GM12891 (cell line): Measurements from ENCODE around the gene FAM167B.
A peak's percentile ranks its signal among the peaks of the same experiment; 100 is the strongest.
"Not testable (repeated sequence)": the region's sequence is repeated elsewhere in the genome, so short reads cannot be mapped to it uniquely, and the experiment has no call there.

Source experiments
- DNase-seq: peaks from one replicate; pipeline ENCODE4 v3.0.0; 2011; ENCODE audit warnings: low spot score; ENCODE audit not compliant: insufficient read length
- FAIRE-seq: peaks from 2 replicates; lab custom pipeline; 2011; peaks lifted over from hg19 to GRCh38; lab: Jason Lieb, UNC
- PAX5 ChIP-seq: IDR thresholded peaks from 2 replicates; pipeline ENCODE4 v1.6.1; 2011; ENCODE audit warnings: low read length, moderate library complexity, mild to moderate bottlenecking; ENCODE audit not compliant: insufficient read depth, severe bottlenecking
- POLR2A ChIP-seq: IDR thresholded peaks from 2 replicates; pipeline ENCODE4 v1.6.1; 2011; ENCODE audit warnings: low read depth, low read length, control low read depth
- POLR2AphosphoS5 ChIP-seq: IDR thresholded peaks from 2 replicates; pipeline ENCODE4 v1.6.1; 2011; ENCODE audit warnings: low read depth, low read length, control low read depth
- POU2F2 ChIP-seq: IDR thresholded peaks from 2 replicates; pipeline ENCODE4 v1.6.1; 2011; ENCODE audit warnings: low read depth, mild to moderate bottlenecking, control low read depth, low read length, moderate library complexity
- SPI1 ChIP-seq: IDR thresholded peaks from 2 replicates; pipeline ENCODE4 v1.6.1; 2011; ENCODE audit warnings: low read depth, low read length, control low read depth
- TAF1 ChIP-seq: IDR thresholded peaks from 2 replicates; pipeline ENCODE4 v1.6.1; 2011; ENCODE audit warnings: low read depth, low read length, control low read depth

The FAM167B gene

DNA sequence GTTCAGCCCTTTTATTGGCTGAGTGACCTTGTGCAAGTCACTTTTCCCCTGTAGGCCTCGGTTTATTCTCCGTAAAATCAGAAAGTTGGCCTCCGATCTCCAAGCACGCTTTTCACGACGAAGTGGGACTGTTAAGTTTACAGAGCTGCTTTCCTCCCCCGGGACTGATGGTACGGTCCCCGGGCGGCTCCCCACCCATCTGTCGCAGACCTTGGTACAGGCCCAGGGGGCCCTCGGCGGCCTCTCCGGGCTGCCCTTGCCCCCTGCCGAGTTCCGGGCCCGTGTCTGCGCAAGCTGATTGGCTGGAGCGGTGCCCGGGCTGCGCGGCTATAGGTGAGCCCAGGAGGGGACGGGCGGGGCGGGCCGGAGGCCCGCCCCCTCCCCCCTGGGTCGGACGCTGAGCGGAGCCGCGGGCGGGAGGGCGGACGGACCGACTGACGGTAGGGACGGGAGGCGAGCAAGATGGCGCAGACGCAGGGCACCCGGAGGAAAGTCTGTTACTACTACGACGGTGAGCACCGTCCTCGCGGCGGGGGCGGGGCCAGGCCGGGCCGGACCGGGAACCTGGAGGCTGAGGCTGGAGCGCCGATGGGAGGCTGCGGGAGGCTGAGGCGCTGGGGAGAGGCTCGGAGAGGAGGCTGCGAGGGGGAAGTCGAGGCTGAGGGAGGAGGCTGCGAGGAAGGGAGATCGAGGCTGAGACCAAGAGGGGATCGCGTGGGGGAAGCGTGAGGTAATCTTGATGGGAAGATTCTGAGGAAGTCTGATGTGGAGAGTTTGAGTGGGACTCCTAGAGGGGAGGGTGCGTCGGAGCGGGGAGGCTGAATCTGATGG is 44.9 kb downstream of the FAM167B start, which contains the start of gene HDAC1:
TSS of gene HDAC1 (plus strand) at position 376 of the 831 bp plus-strand sequence. CDS start at position 463, 87 bp downstream.
- DNase-seq: peak; percentile 97
- FAIRE-seq: peak; percentile 97
- peak; percentile 82 for TF ChIP-seq TAF1
- TF ChIP-seq POLR2AphosphoS5: peak; percentile 64; the same call in 1 of the 2 replicates
- TF ChIP-seq SPI1: no peak
- TF ChIP-seq PAX5: no peak
- no peak; the same call in 1 of the 2 replicates for TF ChIP-seq POU2F2
- peak; percentile 56; the same call in 1 of the 2 replicates for TF ChIP-seq POLR2A

DNA sequence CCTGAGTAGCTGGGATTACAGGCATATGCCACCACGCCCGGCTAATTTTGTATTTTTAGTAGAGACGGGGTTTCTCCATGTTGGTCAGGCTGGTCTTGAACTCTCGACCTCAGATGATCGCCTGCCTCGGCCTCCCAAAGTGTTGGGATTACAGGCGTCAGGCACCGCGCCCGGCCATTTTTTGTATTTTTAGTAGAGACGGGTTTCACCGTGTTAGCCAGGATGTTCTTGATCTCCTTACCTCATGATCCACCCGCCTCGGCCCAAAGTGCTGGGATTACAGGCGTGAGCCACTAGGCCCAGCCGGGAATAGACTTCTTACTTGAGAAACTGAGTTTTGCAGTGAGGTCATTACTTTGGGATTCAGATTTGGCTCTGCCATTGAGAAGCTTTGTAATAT is 51.2 kb downstream of the FAM167B start:
- FAIRE-seq, DNase-seq: not testable (repeated sequence)
